ENCODE results near the gene TPM4.
"Not testable (repeated sequence)": the region's sequence is repeated elsewhere in the genome, so short reads cannot be mapped to it uniquely, and the experiment has no call there.

Gene TPM4

GRCh38 chr19:16074488-16075365 is 1.6 kb upstream of the TPM4 start:
- DNase-seq, result no peak

- no peak for DNase-seq
Observed at GRCh38 chr19:16075430-16076153, 703 bp upstream of the TPM4 start.

- no peak for DNase-seq
Observed at GRCh38 chr19:16076958-16077611, 790 bp downstream of the TPM4 start.

- DNase-seq, result peak in 1 of 2 donors; percentile 23
Observed at GRCh38 chr19:16077984-16078758, 1.9 kb downstream of the TPM4 start.

GRCh38 chr19:16078759-16079707 is 2.7 kb downstream of the TPM4 start:
- DNase-seq, result peak; percentile 87

GRCh38 chr19:16084067-16084685 is 7.9 kb downstream of the TPM4 start:
- no peak for DNase-seq

GRCh38 chr19:16085115-16085514 is 8.8 kb downstream of the TPM4 start:
- no peak for DNase-seq

GRCh38 chr19:16087404-16087803 is 11.1 kb downstream of the TPM4 start:
- DNase-seq, result not testable (repeated sequence)

- no peak for DNase-seq
Observed at GRCh38 chr19:16087940-16088339, 11.6 kb downstream of the TPM4 start.

- DNase-seq, result no peak
Observed at GRCh38 chr19:16088351-16089009, 12.2 kb downstream of the TPM4 start.

- DNase-seq, result no peak
Observed at GRCh38 chr19:16089010-16089846, 12.9 kb downstream of the TPM4 start.

GRCh38 chr19:16091546-16092475 is 15.5 kb downstream of the TPM4 start:
- DNase-seq, result no peak

GRCh38 chr19:16094360-16095070 is 18.2 kb downstream of the TPM4 start:
- no peak for DNase-seq

- DNase-seq, result no peak
Observed at GRCh38 chr19:16095071-16095571, 18.8 kb downstream of the TPM4 start.

GRCh38 chr19:16096280-16096855 is 20.1 kb downstream of the TPM4 start:
- no peak for DNase-seq

- no peak for DNase-seq
Observed at GRCh38 chr19:16098416-16098768, 22.1 kb downstream of the TPM4 start.

GRCh38 chr19:16098821-16099220 is 22.5 kb downstream of the TPM4 start:
- no peak for DNase-seq

Data from inflammatory macrophage treated with lipopolysaccharide for 1 hour (primary cell).